Choroid plexus epithelial cell (primary cell): ENCODE results near the gene LYST.

Source experiments
- DNase-seq: peaks from one replicate; pipeline ENCODE4 v3.0.0-alpha.2; 2010; ENCODE audit warnings: low read depth
- H3K4me3 ChIP-seq: 2 replicates; pipeline ENCODE4 v1.5.1; 2011; ENCODE audit warnings: low read depth, mild to moderate bottlenecking, control low read depth, low read length, moderate library complexity
- CTCF ChIP-seq: conservative IDR thresholded peaks from 2 replicates; pipeline ENCODE4 v1.5.1; 2011; ENCODE audit warnings: low read depth, mild to moderate bottlenecking, control low read depth, inconsistent platforms, low read length, moderate library complexity

Gene LYST

DNA sequence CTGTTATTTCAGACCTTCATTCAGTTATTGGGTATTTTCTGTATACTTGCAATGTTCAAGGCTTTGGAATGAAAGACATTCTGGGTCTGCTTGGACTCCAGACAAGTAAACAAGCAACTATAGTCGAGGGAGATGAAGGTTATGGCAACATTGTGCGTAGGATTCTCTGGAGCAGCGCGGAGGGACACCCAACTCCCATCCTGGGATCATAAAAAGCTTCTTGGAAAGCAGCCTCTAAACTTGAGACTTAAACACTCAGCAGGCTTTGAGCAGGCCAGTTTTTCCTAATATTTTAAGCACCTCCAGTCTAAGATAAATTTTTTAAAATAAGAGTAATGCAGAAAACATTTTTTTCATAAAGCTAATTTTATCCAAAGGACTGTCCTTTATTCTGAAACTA lies 7.6 kb upstream of the LYST start:
- no peak overlapping the region for H3K4me3 ChIP-seq
- peak; percentile 30 for DNase-seq
- no peak for TF ChIP-seq CTCF

- no peak for DNase-seq
- no peak overlapping the region for H3K4me3 ChIP-seq
Observed at GRCh38 chr1:235873571-235873970, 6.9 kb upstream of the LYST start.

GRCh38 chr1:235873045-235873444 lies 6.3 kb upstream of the LYST start:
- TF ChIP-seq CTCF: no peak
- no peak for DNase-seq
- H3K4me3 ChIP-seq: no peak overlapping the region

More at GRCh38 chr1:235873571-235873970, 6.9 kb upstream of the LYST start:
- no peak for TF ChIP-seq CTCF

- DNase-seq: no peak
- TF ChIP-seq CTCF: no peak
- H3K4me3 ChIP-seq: no peak overlapping the region
Observed at GRCh38 chr1:235872270-235872669, 5.6 kb upstream of the LYST start.

- DNase-seq: no peak
- no peak overlapping the region for H3K4me3 ChIP-seq
- no peak for TF ChIP-seq CTCF
Observed at GRCh38 chr1:235867903-235868469, 1.3 kb upstream of the LYST start.

DNA sequence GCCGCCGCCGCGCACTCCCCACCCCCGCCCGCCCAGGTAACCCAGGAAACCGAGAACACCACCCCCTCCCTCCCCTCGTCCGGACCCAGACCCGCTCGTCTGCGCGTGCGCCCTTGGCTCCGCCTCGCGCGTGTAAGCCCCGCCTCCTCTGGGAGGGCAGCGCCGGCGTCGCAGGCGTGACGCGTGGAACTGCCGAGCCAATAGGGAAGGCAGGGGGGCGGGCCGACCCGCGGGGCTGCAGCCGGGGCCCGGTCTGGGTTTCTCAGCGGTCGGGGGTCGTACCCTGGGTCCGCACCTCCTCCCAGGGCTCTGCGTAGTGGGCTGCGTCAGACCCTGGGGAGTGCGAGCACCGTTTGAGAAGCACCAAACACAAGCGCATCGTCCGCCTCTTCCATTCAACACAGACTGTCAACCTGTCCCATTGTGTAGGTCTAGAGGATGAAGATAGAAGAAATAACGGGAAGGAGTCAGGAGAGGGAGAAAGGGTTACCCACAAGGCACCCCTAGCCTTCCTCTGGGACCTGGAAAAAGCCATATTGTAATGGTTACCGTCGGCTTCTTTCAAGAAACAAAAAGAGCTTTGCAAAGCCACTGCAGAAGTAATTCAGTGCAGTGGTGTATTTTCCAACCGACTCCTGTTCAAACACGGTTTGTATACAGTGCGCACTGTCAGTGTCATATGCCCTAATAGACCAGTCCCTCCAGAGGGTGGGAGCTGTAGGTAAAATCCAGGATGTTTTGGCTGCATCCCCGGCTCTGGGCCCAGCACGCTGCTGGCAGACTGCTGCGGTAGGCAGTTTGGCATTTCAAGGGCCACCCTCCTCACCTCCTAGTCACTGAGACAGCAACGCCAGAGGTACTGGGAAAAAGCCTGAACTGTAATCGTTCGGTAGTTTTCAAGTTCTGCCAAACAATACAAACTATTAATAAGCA lies 473 bp upstream of the LYST start:
- DNase-seq: peak; percentile 96
- peak overlapping the region; percentile 79 for H3K4me3 ChIP-seq
- TF ChIP-seq CTCF: no peak
